T-helper 2 cell treated with Interferon-gamma antibody and Interleukin-4, amounts not matched to agents 5 μg/mL and 100 μg/mL, for 36 hours (primary cell): Measurements from ENCODE around the gene LONRF3.
A peak's percentile ranks its signal among the peaks of the same experiment; 100 is the strongest.

Source experiments
- DNase-seq: peaks from one replicate; pipeline ENCODE4 v3.0.0; 2021; ENCODE audit warnings: low spot score
- H3K27ac Mint-ChIP-seq: one replicate; pipeline ENCODE4 v1.8.0; 2021; ENCODE audit warnings: mild to moderate bottlenecking, mixed read lengths
- H3K27me3 Mint-ChIP-seq: one replicate; pipeline ENCODE4 v1.8.0; 2021; ENCODE audit warnings: low read depth, mixed read lengths
- H3K36me3 Mint-ChIP-seq: one replicate; pipeline ENCODE4 v1.8.0; 2021; ENCODE audit warnings: low read depth, mixed read lengths
- H3K4me1 Mint-ChIP-seq: one replicate; pipeline ENCODE4 v1.8.0; 2021; ENCODE audit warnings: low read depth, mixed read lengths
- H3K4me3 Mint-ChIP-seq: one replicate; pipeline ENCODE4 v1.8.0; 2022; ENCODE audit warnings: mild to moderate bottlenecking, moderate library complexity, mixed read lengths
- H3K9me3 Mint-ChIP-seq: one replicate; pipeline ENCODE4 v1.8.0; 2021; ENCODE audit warnings: mixed read lengths

LONRF3 gene

GRCh38 chrX:118974088-118974907 lies at the start of gene LONRF3:
TSS of gene LONRF3 (plus strand) at chrX:118974618. CDS start at chrX:118974781, 163 bp downstream.
- peaks cover 2% of the 10 kb centered on the region for H3K36me3 Mint-ChIP-seq
- peak within 1 kb of the TSS; percentile 88 for H3K4me3 Mint-ChIP-seq
- H3K27ac Mint-ChIP-seq: peak within 1 kb of the TSS; percentile 68
- H3K27me3 Mint-ChIP-seq: peaks cover 58% of the 10 kb centered on the region
- no peaks in the 10 kb centered on the region for H3K9me3 Mint-ChIP-seq
- peaks cover 7% of the 10 kb centered on the region for H3K4me1 Mint-ChIP-seq
- DNase-seq: no peak

GRCh38 chrX:118928151-118928550 lies 46.3 kb upstream of the LONRF3 start:
- Mint-ChIP-seq H3K4me3 (no peak overlapping the region), H3K4me1 (no peaks in the 10 kb centered on the region), H3K9me3 (no peaks in the 10 kb centered on the region), H3K36me3 (no peaks in the 10 kb centered on the region), H3K27me3 (no peaks in the 10 kb centered on the region), H3K27ac (no peak overlapping the region)
- no peak for DNase-seq

- Mint-ChIP-seq H3K4me1 (no peaks in the 10 kb centered on the region), H3K36me3 (no peaks in the 10 kb centered on the region), H3K4me3 (no peak overlapping the region), H3K9me3 (no peaks in the 10 kb centered on the region), H3K27ac (no peak overlapping the region), H3K27me3 (no peaks in the 10 kb centered on the region)
- DNase-seq: no peak
Observed at GRCh38 chrX:118935352-118935751, 39.1 kb upstream of the LONRF3 start.

- Mint-ChIP-seq H3K27me3 (no peaks in the 10 kb centered on the region), H3K9me3 (no peaks in the 10 kb centered on the region), H3K4me3 (no peak overlapping the region), H3K36me3 (no peaks in the 10 kb centered on the region), H3K27ac (no peak overlapping the region), H3K4me1 (no peaks in the 10 kb centered on the region)
- no peak for DNase-seq
Observed at GRCh38 chrX:118941147-118941546, 33.3 kb upstream of the LONRF3 start.

GRCh38 chrX:118943102-118943501 lies 31.3 kb upstream of the LONRF3 start:
- H3K27ac Mint-ChIP-seq: no peak overlapping the region
- no peaks in the 10 kb centered on the region for H3K9me3 Mint-ChIP-seq
- H3K4me3 Mint-ChIP-seq: no peak overlapping the region
- DNase-seq: no peak
- no peaks in the 10 kb centered on the region for H3K27me3 Mint-ChIP-seq
- no peaks in the 10 kb centered on the region for H3K4me1 Mint-ChIP-seq
- no peaks in the 10 kb centered on the region for H3K36me3 Mint-ChIP-seq

- Mint-ChIP-seq H3K4me3 (no peak overlapping the region), H3K36me3 (no peaks in the 10 kb centered on the region), H3K27me3 (no peaks in the 10 kb centered on the region), H3K27ac (no peak overlapping the region), H3K4me1 (no peaks in the 10 kb centered on the region), H3K9me3 (no peaks in the 10 kb centered on the region)
- DNase-seq: no peak
Observed at GRCh38 chrX:118945921-118946320, 28.5 kb upstream of the LONRF3 start.

- DNase-seq: no peak
- Mint-ChIP-seq H3K27ac (no peak overlapping the region), H3K27me3 (no peaks in the 10 kb centered on the region), H3K4me3 (no peak overlapping the region), H3K4me1 (no peaks in the 10 kb centered on the region), H3K36me3 (no peaks in the 10 kb centered on the region), H3K9me3 (no peaks in the 10 kb centered on the region)
Observed at GRCh38 chrX:118948270-118948669, 26.1 kb upstream of the LONRF3 start.

- no peak overlapping the region for H3K4me3 Mint-ChIP-seq
- H3K36me3 Mint-ChIP-seq: no peaks in the 10 kb centered on the region
- H3K4me1 Mint-ChIP-seq: no peaks in the 10 kb centered on the region
- H3K9me3 Mint-ChIP-seq: no peaks in the 10 kb centered on the region
- no peak for DNase-seq
- no peak overlapping the region for H3K27ac Mint-ChIP-seq
- peaks cover 3% of the 10 kb centered on the region for H3K27me3 Mint-ChIP-seq
Observed at GRCh38 chrX:118961866-118962560, 12.4 kb upstream of the LONRF3 start.

GRCh38 chrX:118963159-118963558 lies 11.3 kb upstream of the LONRF3 start:
- H3K4me3 Mint-ChIP-seq: no peak overlapping the region
- DNase-seq: no peak
- H3K36me3 Mint-ChIP-seq: no peaks in the 10 kb centered on the region
- H3K9me3 Mint-ChIP-seq: no peaks in the 10 kb centered on the region
- no peaks in the 10 kb centered on the region for H3K4me1 Mint-ChIP-seq
- no peak overlapping the region for H3K27ac Mint-ChIP-seq
- peaks cover 3% of the 10 kb centered on the region for H3K27me3 Mint-ChIP-seq

- H3K27ac Mint-ChIP-seq: no peak overlapping the region
- H3K9me3 Mint-ChIP-seq: no peaks in the 10 kb centered on the region
- H3K27me3 Mint-ChIP-seq: peaks cover 3% of the 10 kb centered on the region
Observed at GRCh38 chrX:118964252-118964651, 10.2 kb upstream of the LONRF3 start.

GRCh38 chrX:118965395-118965794 lies 9.0 kb upstream of the LONRF3 start:
- Mint-ChIP-seq H3K36me3 (no peaks in the 10 kb centered on the region), H3K27me3 (peaks cover 4% of the 10 kb centered on the region)

More at GRCh38 chrX:118964252-118964651, 10.2 kb upstream of the LONRF3 start:
- DNase-seq: no peak
- Mint-ChIP-seq H3K36me3 (no peaks in the 10 kb centered on the region), H3K4me3 (no peak overlapping the region), H3K4me1 (no peaks in the 10 kb centered on the region)

GRCh38 chrX:118968031-118968430 lies 6.4 kb upstream of the LONRF3 start:
- Mint-ChIP-seq H3K4me3 (no peak overlapping the region), H3K4me1 (no peaks in the 10 kb centered on the region), H3K36me3 (no peaks in the 10 kb centered on the region), H3K9me3 (no peaks in the 10 kb centered on the region), H3K27ac (no peak overlapping the region), H3K27me3 (peaks cover 21% of the 10 kb centered on the region)
- DNase-seq: no peak

More at GRCh38 chrX:118965395-118965794, 9.0 kb upstream of the LONRF3 start:
- DNase-seq: no peak
- H3K9me3 Mint-ChIP-seq: no peaks in the 10 kb centered on the region
- no peaks in the 10 kb centered on the region for H3K4me1 Mint-ChIP-seq
- no peak overlapping the region for H3K4me3 Mint-ChIP-seq
- no peak overlapping the region for H3K27ac Mint-ChIP-seq

- peaks cover 42% of the 10 kb centered on the region for H3K27me3 Mint-ChIP-seq
- H3K27ac Mint-ChIP-seq: no peak overlapping the region
Observed at GRCh38 chrX:118971552-118971951, 2.9 kb upstream of the LONRF3 start.

GRCh38 chrX:118973389-118974087 lies 880 bp upstream of the LONRF3 start:
- H3K4me1 Mint-ChIP-seq: peaks cover 7% of the 10 kb centered on the region
- peaks cover 2% of the 10 kb centered on the region for H3K36me3 Mint-ChIP-seq
- DNase-seq: no peak
- H3K27ac Mint-ChIP-seq: no peak overlapping the region
- H3K27me3 Mint-ChIP-seq: peaks cover 58% of the 10 kb centered on the region
- no peak overlapping the region for H3K4me3 Mint-ChIP-seq
- H3K9me3 Mint-ChIP-seq: no peaks in the 10 kb centered on the region

More at GRCh38 chrX:118971552-118971951, 2.9 kb upstream of the LONRF3 start:
- H3K9me3 Mint-ChIP-seq: no peaks in the 10 kb centered on the region
- H3K4me3 Mint-ChIP-seq: no peak overlapping the region
- DNase-seq: no peak
- peaks cover 2% of the 10 kb centered on the region for H3K36me3 Mint-ChIP-seq
- peaks cover 7% of the 10 kb centered on the region for H3K4me1 Mint-ChIP-seq
